Measurements from ENCODE around the gene TMED1.

Gene TMED1

DNA sequence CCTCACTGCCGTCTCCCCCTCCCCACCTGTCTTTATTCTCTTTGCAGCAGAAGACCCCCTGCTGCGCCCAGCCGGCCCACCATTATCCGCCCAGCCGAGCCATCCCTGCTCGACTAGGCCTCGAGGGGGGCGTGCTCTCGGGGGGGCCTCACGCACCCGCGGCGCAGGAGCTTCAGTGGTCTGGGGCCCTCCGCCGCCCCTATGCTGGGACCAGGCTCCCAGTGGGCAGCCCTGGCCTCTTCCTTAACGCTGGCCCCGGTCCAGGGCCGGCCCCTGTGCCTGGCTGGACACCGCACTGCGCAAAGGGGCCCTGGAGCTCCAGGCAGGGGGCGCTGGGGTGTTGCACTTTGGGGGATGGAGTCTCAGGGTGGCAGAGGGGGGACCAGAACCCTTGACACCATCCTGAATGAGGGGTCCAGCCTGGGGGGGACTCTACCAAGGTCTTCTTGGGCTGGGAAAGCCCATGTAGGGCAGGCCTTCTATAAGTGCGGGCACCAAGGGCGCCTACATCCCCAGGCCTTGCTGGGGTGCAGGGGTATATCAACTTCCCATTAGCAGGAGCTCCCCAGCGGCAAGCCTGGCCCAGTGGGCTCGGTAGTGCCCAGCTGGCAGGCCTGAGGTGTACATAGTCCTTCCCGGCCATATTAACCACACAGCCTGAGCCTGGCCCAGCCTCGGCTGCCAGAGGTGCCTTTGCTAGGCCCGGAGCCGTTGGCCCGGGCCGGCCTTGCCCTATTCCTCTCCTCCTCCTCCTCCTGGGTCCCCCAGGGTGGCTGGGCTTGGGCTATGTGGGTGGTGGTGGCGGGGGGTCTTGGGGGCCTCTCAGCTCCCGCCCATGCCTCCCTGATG, 4.9 kb downstream of the TMED1 start:
- no peak for DNase-seq

DNA sequence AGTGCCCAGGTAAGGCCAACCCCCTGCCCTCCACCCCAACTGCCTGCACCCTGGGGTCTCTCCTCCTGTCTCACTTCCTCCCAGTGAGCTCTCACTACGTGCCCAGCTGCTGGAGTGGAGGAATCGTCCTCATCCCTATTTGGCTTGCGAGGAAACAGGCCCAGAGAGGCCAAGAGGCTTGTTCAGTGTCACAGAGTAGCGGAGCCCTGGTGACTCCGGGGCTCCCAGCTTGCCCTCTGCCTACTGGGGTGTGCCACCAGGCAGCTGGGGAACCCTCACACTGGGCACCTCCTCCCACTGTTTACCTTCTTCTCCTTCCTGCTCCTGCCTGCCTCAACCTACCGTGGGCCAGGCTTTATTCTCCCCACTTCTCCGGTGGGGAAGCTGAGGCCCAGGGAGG, 5.6 kb downstream of the TMED1 start:
- no peak for DNase-seq

DNA sequence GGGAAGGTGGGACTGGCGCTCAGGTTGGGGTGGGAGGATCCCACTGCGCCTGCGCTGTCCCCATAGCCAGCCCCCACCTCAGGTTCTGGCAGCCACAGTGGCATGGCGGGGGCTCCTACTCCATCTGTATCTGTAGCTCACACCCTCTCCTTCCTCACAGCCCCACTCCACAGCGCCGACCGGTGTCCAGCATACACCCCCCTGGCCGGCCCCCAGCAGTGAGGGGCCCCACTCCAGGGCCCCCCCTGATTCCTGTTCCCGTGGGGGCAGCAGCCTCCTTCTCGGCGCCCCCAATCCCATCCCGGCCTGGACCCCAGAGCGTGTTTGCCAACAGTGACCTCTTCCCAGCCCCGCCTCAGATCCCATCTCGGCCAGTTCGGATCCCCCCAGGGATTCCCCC, 6.0 kb downstream of the TMED1 start:
- DNase-seq, result no peak

DNA sequence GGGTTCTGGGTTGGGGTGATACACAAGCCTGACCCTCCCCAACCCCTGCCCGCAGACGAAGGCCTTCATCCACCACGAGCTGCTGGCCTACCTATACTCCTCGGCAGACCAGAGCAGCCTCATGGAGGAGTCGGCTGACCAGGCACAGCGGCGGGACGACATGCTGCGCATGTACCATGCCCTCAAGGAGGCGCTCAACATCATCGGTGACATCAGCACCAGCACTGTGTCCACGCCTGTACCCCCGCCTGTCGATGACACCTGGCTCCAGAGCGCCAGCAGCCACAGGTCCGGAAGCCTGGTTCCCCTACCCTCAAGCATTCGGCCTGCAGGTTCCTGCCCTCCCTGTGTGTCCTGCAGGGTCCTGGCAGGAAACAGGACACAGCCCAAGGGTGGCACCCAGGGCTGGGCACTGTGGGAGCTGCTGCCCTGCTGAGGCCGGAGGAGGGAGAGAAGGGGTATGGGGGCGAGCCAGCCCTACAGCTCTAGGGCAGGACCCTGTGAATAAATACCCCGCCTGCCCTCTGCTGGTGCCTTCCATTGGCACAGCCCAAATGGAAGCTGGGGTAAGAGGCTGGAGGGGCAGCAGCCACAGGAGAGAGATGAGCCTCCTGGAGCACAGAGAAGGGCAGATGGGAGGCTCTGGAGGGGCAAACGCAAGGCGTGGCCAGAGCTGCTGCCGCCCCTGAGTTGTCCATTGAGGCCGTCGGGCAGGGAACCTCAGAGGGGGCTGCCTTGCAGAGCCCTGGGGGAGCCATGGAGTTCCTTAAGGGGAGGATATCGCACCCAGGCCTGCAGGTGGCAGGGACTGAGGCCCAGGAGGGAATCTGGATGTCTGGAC, 6.8 kb downstream of the TMED1 start:
- DNase-seq, result no peak

DNA sequence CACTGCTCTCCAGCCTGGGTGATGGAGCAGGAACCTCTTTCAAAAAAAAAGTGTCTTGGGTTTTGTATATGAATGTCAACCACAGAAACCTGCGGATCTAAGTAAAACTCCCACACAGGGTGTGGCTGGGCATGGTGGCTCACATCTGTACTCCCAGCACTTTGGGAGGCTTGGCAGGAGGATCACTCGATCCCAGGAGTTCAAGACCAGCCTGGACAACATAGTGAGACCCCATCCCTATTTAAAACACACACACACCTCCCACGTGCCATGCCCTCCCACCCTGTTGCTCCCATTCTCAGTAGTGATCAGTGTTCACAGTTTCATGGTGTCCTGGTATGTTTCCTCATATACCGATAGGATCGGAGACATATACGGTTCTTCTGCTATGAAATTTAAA, 9.2 kb downstream of the TMED1 start:
- DNase-seq, result no peak

DNA sequence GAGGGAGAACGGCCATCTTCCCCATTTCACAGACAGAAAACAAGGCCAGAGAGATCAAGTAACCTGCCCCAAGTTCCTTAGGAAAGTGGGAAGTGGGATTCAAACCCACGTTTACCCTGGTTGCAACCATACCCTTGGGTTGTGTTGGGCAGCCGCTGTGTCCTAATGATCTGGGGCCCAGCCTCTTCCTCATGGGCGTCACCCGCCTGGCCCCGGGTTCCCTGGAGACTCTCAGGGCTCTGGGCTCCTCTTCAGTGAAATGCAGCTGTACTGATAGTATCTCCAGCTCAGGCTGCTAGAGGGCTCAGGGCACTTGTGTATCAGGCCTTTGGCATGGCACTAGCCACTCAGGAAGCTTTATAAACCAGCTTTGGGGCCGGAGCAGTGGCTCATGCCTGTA, 9.8 kb downstream of the TMED1 start:
- no peak for DNase-seq

DNA sequence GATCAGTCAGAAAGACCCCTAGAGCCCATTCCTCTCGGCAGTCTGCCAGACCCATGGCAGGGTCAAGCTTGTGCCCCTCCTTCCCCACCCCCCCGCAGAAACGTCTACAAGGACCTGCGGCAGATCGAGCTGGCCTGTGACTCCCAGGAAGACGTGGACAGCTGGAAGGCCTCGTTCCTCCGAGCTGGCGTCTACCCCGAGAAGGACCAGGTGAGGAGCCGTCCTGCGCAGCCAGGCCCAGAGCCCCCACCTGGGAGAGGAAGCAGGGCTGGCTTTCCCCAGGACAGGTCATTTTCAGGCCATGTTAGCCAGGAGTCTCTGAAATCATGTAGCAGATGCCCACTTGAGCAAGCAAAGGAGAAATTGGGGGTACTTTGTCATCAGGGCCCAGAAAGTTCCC, 12.3 kb downstream of the TMED1 start:
- no peak for DNase-seq

DNA sequence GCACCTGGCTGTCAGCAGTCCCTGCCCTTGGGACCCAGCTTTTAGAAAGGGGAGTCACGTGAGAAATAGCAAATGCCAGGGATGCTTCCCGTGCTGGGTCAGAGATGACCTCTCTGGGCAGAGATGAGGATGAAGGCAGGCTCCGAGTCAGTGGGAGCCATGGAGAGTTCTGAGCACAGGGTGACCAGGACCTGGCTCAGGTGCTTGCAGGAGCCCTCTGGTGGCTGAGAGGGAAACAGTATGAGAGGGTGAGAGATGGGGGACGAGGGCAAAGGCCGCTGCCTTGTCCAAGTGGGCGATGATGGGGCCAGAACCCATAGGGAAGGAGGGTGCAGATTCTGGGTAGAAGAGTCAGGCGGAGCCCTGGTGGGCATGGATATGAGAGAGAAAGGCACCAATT, 15.8 kb downstream of the TMED1 start:
- no peak for DNase-seq

DNA sequence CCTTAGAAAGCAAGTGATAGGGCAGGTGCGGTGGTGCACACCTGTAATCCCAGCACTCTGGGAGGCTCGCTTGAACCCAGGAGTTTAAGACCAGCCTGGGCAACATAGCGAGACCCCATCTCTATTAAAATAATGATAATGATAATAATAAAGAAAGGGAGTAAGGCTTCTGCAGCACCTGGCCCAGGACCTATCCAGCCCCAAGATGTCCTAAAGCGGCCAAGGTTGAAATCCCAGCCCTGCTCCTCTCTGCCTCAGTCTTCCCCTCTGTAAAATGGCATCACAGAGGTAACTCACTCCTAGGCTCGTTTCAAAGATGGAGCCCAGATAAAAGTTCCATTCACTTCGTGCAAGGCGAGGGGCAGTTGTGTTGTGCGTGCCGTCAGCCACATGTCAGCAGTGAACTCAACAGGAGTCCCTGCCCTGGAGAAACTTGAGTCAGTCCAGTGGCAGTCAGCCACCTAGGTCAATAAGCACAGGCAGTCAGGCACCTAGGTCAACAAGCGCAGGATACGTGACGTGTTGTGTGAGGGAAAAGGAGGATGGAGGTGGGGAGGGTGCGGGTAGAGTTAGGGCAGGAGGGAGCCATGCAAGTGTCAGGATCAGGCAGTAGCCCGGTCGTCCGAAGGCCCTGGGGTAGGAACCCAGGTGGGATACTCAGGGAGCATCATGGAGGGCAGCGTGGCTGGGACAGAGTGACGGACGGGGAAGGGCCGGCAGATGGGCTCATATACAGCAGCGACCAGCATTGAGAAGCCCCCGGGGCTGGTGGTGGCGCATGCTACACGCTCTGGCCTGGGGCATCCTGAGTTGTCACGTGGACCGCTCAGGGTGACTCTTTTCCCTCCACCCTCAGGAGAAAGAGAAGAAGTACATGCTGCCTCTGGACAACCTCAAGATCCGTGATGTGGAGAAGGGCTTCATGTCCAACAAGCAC, 16.6 kb downstream of the TMED1 start:
- DNase-seq, result no peak

DNA sequence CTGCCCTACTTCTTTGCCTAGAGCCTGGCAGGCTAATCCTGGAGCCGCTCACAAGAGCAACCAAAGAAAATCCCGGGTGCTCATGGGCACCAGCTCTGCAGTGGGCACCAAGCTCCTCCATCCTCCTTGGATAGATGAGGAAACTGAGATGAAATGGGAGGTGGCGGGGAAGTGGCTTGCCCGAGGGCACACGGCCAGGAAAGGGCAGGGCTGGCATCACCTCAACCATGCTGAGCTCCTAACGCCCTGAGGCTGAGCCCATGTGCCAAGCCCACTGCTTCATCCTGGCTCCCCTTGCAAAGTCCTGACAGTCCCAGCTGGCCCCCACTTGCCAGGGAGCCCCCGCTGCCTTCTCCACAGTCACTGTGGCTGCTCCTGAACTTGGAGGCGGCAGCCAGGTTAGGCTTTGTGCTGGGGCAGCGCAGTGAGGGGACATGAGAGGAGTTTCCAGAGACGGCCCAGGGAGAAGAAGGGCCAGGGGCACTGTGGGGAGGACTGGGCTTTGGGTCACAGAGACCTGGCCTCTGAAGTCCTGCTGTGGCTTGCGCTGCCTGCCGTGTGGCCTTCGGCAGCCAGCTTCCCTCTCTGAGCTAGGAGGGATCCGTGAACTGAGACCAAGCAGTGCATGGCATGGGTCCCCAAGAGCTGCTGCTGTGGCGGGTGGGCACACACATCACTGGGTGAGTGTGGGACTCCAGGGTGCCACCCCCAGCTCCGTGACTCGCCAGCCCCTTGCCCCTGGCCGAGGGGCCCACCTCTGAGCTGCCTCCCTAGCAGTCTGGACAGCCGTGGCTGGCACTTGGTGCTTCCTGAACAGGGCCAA, 17.5 kb downstream of the TMED1 start:
- no peak for DNase-seq

DNA sequence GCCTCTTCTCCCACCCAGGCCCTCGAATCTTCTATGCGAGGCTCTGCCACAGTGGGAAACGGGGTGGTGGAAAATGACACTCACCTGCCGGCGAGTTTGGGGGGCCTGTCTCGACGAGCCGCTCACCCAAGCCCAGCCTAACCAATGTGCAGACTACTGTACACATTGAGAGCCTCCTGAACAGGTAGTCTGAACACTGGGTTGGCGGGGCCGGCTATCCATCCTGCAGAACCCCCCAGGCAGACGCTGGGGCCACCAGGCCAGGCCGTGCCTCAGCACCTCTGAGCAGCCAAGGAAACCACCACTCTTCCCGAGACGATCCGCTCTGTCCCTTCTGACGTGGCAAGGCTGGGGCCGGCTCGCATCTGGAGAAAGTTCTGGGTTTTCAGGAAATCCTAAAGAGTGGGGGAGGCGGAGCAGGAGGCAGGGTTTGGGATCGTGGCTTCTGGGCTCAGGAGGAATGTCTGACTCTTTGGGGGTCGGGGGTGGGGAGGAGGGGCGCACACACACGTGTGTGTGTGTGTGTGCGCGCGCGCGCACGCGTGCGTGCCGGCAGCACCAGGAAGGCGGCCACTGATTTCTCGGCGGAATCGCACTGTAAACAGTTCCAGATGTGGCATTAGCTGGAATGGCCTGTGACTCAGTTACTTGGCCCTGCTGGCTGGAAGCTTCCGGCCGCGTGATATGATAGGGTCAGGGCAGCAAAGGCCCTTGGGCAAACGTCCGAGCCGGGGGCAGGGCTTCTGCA, 18.5 kb downstream of the TMED1 start:
- no peak for DNase-seq

DNA sequence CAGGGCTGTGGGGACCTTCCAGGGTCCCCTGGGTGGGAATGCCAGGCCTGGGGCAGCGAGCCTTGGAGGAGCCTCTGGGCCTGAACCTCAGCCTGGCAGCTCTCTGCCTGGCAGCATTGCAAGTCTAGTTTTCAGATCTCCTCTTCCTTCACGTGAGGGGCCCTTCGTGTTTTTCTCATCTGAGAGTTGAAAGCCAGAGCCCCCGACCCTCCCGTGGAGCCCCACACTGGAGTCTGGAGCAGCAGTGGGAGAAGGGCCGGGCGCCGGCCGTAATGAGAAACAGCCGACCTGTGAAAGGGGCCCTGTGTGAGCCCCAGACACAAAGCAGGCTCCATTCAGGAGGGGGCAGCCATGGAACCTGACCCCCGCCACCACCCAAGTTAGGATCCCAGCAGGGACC, 19.3 kb downstream of the TMED1 start:
- no peak for DNase-seq

DNA sequence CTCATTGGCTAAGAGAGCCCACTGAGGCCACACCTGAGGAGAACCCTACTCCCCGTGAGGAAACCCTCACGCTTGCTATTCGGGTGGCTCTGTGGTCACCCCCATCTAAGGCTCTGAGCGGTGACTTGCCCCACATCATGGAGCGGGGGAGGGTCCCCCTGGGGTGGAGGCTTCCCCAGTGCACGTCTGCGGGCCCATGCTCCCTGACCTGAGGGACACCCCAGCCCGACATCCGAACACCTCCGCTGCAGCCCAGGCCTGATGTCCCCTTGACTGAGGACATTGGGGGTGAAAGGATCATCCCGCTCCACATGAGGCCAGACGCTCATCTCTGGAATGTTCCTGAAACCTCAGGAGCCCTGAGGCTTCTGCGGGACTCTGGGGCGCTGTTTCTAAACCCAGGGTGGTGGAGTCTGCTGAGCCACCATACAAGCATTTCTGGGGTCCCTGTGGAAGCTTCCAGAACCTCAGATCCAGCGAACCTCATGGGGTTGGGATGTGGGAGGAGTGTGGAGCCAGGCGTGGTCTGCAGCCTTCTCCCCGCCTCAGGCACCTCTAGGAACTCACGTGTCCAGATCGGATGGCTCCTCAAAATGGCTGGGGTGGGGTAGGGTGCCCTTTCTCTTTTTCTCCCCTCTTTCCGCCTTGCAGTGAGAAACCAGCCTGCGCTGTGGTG, 19.9 kb downstream of the TMED1 start:
- DNase-seq, result no peak

DNA sequence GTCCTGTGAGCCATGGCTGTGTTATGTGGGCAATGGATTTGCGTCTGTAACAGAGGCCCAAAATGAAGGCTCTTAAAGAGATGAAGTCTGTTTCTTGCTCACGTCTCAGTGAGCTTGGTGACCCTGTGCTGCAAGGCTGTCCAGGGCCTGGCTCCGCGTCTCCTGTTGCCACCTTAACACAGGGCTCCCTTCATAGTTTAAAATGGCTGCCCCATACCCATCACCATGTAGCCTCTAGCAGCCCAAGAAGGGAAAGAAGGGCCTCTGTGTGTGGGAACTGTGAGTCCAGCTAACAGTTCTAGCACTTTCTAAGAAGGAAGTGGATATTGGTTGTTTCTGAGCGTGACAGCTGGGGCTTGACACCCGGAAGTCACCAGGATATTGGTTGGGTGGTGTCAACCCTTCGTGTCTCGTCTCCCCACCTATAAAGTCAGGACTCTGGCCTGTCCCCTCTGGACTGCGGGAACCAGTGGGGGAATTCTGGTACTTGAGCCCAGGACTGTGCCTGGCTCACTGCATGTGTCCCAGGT, 20.9 kb downstream of the TMED1 start:
- DNase-seq, result no peak

DNA sequence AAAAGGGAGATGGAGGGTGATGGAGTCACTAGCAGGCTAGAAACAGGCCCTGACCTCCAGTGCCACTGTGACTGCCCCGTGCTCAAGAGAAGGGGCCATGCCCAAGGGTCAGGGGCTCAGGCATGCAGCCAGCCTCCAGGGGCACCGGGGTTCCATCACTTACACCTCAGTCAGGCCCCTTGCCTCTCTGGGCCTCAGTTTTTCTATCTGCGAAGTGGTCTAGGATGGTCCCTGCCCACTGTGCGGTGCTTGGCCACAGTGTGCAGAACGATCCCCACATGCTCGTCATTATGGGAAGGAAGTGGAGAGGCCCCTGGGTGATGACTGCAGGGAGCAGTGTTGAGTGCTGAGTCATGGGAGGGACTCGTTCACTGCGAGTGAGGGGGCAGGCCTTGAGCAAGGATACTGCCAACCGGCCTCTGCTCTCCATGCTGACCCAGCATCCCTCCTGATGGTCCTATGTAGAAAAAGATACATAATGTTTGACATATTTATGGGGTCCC, 23.1 kb downstream of the TMED1 start:
- no peak for DNase-seq

DNA sequence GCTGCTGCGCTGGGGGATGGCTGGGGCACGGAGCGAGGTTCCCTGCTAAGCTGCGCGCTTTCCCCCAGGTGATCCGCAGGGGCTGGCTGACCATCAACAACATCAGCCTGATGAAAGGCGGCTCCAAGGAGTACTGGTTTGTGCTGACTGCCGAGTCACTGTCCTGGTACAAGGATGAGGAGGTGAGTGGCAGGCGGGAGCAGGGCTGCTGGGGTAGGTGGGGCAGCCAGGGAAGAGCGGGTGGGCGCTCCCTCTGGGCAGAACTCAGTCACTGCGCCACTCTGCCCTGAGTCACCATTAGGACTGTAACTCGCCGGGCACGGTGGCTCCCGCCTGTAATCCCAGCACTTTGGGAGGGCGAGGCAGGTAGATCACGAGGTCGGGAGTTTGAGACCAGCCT, 23.8 kb downstream of the TMED1 start:
- no peak for DNase-seq

DNA sequence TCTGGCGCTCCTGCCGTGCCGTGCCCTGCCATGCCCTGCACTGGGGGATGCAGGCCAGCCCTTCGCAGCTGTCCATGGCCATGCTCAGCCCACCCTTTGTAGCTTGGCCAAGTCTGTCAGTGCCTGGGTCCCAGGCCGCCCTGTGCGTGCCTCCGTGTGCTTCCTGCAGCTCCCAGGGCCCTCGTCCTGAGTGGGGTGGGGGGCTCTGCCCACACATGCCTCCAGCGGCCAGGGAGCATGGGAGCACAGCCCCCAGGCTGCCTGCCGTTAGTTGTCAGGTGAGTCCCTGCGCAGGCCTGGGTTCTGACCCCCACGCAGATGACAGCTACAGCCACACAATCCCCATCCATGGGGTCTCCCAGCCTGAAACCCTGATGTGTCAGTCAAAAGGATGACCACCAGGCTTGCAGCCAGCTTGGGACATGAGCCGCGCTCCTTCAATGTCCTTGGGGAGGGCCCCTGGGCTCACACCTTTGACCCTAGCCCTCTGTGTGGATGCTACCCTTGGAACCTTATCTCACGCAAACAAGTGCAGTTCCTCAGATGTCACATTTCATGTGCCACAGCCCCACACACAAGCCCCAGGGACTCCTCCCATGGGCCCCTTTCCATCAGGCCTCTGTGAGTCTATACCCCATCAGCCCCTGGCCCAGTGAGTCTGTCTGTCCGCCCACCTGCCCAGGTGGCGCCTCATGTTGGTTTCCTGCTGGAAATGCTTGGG, 24.5 kb downstream of the TMED1 start:
- DNase-seq, result no peak

DNA sequence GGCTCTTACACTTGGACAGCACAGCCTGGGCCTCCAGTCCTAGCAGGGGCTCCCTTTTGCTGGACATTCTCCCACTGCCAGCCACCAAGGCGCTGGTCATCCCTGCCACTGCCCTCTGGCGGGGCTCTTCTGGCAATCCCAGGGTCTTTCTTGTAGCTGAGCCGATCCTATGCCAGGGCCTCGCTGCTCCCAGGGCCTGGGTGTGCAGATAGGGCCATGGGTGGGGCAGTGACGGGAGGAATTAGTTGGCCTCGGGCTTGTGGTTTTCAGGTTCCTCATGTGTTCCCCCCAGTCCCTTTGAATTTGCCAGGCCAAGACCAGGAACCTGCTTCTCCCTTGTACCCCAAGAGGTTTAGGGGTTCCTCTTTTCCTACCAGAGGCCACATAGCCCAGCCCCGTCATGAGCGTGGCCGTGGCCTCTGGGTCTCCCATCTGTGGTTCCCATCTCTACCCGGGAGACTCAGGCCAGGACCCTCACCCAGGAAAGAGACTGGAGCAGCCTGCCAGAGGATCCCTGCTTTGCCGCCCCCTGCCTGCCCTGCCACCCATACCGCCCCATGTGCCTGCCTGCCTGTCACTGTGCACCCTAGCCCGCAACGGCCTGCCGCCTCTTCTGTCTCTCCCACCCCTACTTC, 26.2 kb downstream of the TMED1 start:
- no peak for DNase-seq

Data from NCI-H1105 (cell line).